ENCODE data around the gene RUFY1. TPM values are rescaled to one million over a fixed set of nuclear protein-coding genes. Genes with fewer than 3 reads are reported as not detected.
"Not testable (repeated sequence)": the region's sequence is repeated elsewhere in the genome, so short reads cannot be mapped to it uniquely, and the experiment has no call there.

The RUFY1 gene
- total RNA-seq, 1 donor from 2014 or later, result 36.5 TPM

DNA sequence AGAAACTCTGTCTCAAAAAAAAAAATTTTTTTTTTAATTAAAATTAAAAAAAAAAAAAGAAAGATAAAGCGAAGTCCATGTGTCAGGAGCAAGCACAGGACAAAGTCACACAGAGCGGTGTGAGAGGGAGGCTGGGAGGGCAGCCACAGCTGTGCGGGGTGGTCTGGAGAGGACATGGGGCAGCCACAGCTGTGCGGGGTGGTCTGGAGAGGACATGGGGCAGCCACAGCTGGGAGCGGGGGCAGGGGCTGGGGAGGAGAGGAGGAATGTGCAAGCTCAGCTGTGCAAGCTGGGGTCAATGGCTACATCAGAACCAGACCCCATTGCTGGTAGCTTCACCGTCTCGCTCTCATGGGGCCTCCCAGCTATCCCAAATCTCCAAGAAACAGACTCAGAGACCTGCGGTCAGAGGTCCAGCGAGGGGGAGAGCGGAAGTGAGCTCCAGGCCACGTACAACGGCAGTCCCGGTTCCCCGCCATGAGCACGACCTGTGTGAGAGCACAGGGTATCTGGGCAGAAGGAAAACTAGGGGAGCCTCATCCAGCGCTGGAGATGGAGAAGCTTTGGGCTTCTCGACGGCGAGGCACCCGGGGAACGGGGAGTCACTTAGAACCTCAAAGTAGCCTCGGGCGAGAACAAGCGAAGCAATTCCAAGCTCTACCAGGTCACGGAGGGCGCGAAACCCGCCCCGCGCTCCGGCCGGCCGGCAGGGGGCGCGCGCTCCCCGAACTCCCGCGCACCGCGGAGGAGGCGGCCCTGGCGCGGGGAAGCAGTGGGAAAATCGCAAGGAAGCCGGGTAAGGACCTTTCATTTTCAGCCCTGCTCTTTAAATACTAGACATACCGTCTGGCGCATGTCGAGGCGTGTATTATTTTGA, 107.2 kb downstream of the RUFY1 start:
- DNase-seq (ENCODE audit: extremely low read depth, low read depth, low spot score), result not testable (repeated sequence)

DNA sequence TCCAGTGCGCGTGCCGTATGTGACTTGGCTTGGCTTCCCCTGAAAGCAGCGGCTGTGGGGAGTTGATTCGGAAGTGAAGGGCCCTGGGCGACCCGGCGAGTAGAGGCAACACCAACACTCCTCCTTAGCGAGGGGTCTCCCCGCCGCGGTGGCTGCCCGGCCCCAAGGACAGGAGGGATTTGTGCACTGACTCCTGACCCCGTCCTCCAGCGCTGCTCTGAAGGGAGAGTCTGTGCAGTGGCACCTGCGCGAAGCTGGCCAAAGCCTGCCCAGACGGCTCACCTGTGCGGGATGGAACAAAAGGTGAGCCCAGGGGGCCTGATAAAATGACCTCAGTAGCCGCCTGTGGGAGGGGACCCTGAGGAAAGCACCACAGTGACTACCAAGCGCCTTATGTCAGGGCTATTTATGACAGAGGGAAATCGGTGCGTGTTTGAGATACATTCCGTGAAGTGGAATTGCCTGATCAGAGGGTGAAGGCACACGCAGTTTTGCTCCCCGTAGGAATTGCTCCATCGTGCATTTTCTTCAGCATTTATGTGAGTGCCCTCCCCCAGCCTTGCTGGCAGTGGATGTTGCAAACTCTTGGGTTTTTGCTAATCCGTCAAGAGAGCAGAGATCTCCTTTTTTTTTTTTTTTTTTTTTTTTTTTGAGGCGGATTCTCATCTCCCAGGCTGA, 108.0 kb downstream of the RUFY1 start:
- DNase-seq (ENCODE audit: extremely low read depth, low read depth, low spot score), result not testable (repeated sequence)

Other genes with a start within 250 kb of the RUFY1 start
- 0.68 and 6.1 TPM in 2 replicates for gene ADAMTS2, start 205.1 kb upstream of the RUFY1 start, total RNA-seq
- gene HNRNPH1, start 73.1 kb downstream of the RUFY1 start, total RNA-seq, result 215 and 341 TPM in 2 replicates
- 3.0 TPM in 1 of 2 replicates, not detected in the other for gene CBY3, start 130.5 kb downstream of the RUFY1 start, total RNA-seq
- 446 and 509 TPM in 2 replicates for gene CANX, start 148.4 kb downstream of the RUFY1 start, total RNA-seq
- gene MAML1, start 182.3 kb downstream of the RUFY1 start, total RNA-seq, result 21.7 and 25.1 TPM in 2 replicates
- not detected in 2 replicates for gene LTC4S, start 243.4 kb downstream of the RUFY1 start, total RNA-seq

All from glomerular endothelial cell (primary cell).